ENCODE results near the gene LRMDA.

Gene LRMDA

GRCh38 chr10:76031099-76031498, 599.7 kb downstream of the LRMDA start:
- in situ Hi-C loops (cut with HindIII; ENCODE audit: low sequenced_read_pairs), result loop anchor here (10.0 kb wide), 1 partner anchor 626 kb away; the partner anchor contains the start of gene ZNF503
- DNase-seq (ENCODE audit: low read depth), result no peak
- no peak overlapping the region for H3K4me3 ChIP-seq (ENCODE audit: low read depth, low read length)
- TF ChIP-seq CTCF (IDR thresholded peaks at IDR 0.05; ENCODE audit: low read depth, low read length, missing control alignments), result no peak

DNA sequence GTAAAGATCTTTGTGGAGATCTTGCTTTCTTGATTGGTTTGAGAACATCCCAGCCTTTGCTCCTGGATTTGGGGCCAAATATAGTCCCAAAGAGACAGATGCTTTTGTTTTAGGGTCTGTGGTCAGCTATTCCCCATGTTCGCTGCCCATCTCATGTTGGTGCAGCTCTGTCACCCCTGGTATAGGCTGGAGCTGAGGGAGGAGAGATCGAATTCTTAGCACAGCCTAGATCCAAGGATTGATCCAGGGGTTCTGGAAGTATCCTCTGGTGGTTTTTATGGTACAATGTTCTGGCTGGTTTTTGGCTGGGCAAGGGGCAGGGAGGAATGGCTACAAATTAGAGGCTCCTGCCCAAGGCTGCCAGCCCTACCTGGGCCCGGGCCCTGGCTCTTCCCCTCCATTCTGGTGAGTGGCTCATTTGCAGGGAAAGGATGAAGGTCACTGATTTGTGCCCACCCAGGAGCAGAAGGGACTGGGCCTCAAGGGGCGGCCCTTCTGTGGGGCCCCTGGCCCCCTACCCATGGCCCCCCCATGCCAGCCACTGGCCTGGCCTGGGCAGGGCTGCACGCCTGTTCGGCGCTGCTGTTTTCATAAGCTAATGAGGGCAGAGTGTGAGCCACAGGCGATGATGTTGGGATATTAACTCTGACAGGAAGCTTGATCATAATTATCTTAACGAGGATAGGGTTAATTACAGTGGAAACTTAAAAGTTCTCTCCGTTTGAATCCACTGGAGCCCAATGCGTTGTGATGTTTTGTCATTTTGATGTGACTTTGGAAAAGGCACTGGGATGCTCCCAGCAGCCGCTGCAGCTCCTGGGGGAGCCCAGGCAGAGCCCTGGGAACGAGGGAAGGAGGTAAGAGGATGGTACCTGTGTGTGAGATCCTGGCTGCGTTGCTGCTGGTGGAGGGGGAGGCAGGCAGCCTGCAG, 600.6 kb downstream of the LRMDA start:
- no peak for TF ChIP-seq CTCF (IDR thresholded peaks at IDR 0.05; ENCODE audit: low read depth, low read length, missing control alignments)
- no peak for DNase-seq (ENCODE audit: low read depth)
- in situ Hi-C loops (cut with HindIII; ENCODE audit: low sequenced_read_pairs), result loop anchor here (10.0 kb wide), 1 partner anchor 627 kb away; the partner anchor contains the start of gene ZNF503
- no peak overlapping the region for H3K4me3 ChIP-seq (ENCODE audit: low read depth, low read length)

- no peak overlapping the region for H3K4me3 ChIP-seq (ENCODE audit: low read depth, low read length)
- in situ Hi-C loops (cut with HindIII; ENCODE audit: low sequenced_read_pairs), result loop anchor here (10.0 kb wide), 1 partner anchor 628 kb away; the partner anchor contains the start of gene ZNF503
- no peak for TF ChIP-seq CTCF (IDR thresholded peaks at IDR 0.05; ENCODE audit: low read depth, low read length, missing control alignments)
- DNase-seq (ENCODE audit: low read depth), result no peak
These were observed 601.2 kb downstream of the LRMDA start for GRCh38 chr10:76032700-76033039.

DNA sequence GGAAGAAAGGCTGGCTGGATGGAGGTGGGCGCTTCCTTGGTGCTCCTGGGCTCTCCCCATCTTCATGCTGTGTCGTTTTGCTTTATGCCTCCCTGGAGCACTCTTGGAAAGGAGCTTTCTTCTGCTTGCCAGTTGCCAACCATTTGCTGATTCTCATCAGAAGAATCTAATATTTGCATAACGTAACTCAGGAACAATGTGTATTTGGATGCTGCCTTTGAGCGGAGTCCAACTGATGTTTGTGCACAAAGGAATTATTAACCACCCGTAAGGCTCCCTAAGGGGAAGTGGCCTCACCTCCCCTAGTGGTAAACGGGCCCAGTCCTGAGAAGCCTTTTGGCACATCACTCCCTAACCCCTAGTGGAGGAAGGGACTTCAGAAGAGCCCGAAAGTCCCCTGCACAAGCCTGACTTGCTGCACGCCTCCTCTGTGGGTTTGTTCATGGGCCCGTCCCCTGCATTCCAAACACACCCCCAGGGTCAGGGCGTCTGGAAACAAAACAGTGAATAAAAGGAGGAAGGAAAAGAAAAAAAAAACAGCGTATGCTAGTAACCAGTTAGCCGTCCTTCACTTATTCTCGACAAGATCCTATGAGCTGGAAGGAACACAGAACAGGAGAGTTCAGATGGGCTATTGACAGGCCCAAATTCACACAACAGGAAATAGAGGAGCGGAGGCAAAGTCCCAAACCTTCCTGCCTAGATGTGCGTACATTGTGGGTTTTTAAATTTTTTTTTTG, 602.2 kb downstream of the LRMDA start:
- peak; percentile 54 for TF ChIP-seq CTCF (IDR thresholded peaks at IDR 0.05; ENCODE audit: low read depth, low read length, missing control alignments)
- in situ Hi-C loops (cut with HindIII; ENCODE audit: low sequenced_read_pairs), result loop anchor here (10.0 kb wide), 1 partner anchor 629 kb away; the partner anchor contains the start of gene ZNF503
- no peak overlapping the region for H3K4me3 ChIP-seq (ENCODE audit: low read depth, low read length)
- DNase-seq (ENCODE audit: low read depth), result peak; percentile 90

DNA sequence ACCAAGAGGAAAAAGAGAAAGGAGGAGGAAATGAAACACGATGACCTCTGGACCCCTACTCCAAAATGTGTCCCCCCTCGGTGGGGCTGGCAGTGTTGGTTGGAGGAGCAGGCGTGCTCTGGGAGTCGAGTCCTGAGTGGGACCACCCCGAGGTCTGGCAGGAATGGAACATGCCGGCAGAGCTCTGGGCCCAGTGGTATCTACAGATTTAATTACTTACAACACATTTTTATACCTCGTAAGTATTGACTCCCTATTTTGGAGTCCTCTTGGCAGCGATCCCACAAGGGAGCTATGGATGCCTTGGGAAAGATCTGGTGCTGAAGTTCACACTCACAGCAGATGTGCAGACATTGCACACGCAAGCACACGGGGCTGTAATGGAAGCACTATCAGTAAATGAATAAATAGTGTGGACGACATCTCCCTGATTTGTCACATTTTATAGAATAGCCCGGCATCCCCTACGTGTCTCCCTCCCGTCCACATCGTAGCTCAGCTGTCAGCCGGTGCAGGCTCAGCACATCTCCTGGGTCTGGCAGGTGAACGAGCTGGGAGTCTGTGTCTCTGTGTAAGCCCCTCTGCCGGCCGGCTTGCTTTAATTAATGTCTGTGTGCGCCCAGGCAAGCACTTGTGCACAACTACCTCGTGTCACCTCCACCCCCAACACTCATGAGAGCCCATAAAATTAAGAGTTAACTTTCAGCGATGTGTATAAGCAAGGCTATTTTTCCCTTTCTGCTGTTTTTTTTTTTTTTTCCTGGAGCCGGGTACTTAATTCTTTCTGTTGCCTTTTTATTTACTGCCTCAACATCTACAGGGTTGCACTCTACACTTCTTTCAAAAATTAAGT, 603.2 kb downstream of the LRMDA start:
- no peak for DNase-seq (ENCODE audit: low read depth)
- in situ Hi-C loops (cut with HindIII; ENCODE audit: low sequenced_read_pairs), result loop anchor here (10.0 kb wide), 1 partner anchor 630 kb away; the partner anchor contains the start of gene ZNF503
- no peak overlapping the region for H3K4me3 ChIP-seq (ENCODE audit: low read depth, low read length)
- no peak for TF ChIP-seq CTCF (IDR thresholded peaks at IDR 0.05; ENCODE audit: low read depth, low read length, missing control alignments)

All from astrocyte of the cerebellum (primary cell).